ENCODE measurements around the gene FDX2.

GRCh38 chr19:10335352-10335985 is 19.7 kb upstream of the FDX2 start:
- TF ChIP-seq CTCF (IDR thresholded peaks at IDR 0.05; ENCODE audit: poor library complexity) (no peak), EZH2phosphoT487 (IDR thresholded peaks at IDR 0.05; ENCODE audit: low read depth, severe bottlenecking, unreplicated experiment) (no peak), EZH2 (IDR thresholded peaks at IDR 0.05; ENCODE audit: borderline replicate concordance) (no peak)
